H1 (cell line): ENCODE data around the gene DPYD. TPM values are rescaled to one million over a fixed set of nuclear protein-coding genes. Genes with fewer than 3 reads are reported as not detected.

Experiments
- CTCF ChIA-PET: fragments of 300-600 bp; sonication (Branson Sonifier 250); formaldehyde crosslinking; loops from one replicate; lab custom pipeline; 2021; ENCODE audit not compliant: partially characterized antibody; lab: Charles Lee
- POLR2A ChIA-PET: fragments of 300-600 bp; sonication (Branson Sonifier 250); formaldehyde crosslinking; loops from one replicate; lab custom pipeline; 2021; ENCODE audit warnings: inconsistent platforms; ENCODE audit not compliant: partially characterized antibody; lab: Charles Lee
- DNase-seq, 2 experiments: peaks; one replicate each; pipeline versions ENCODE4 v3.0.0 to v3.0.0-alpha.2; 2010 to 2022; ENCODE audit warnings: low spot score in 2 of 2, low read depth in 1 of 2, mixed read lengths in 1 of 2
- FAIRE-seq: peaks from 2 replicates; lab custom pipeline; 2011; peaks lifted over from hg19 to GRCh38; lab: Jason Lieb, UNC
- H2AFZ ChIP-seq: 2 replicates; pipeline ENCODE4 v1.8.1; 2012; ENCODE audit warnings: low read length, inconsistent platforms
- H2AK5ac ChIP-seq: 2 replicates; pipeline ENCODE4 v1.6.1; 2013; ENCODE audit warnings: low read depth, low read length
- H2BK120ac ChIP-seq: replicated peaks from 2 replicates; pipeline ENCODE3; 2013; ENCODE audit warnings: low read depth, low read length, inconsistent platforms
- H2BK12ac ChIP-seq: 2 replicates; pipeline ENCODE4 v1.6.1; 2013; ENCODE audit warnings: low read depth, low read length
- H2BK15ac ChIP-seq: 2 replicates; pipeline ENCODE4 v1.6.1; 2013; ENCODE audit warnings: low read length
- H2BK20ac ChIP-seq: 2 replicates; pipeline ENCODE4 v1.6.1; 2013; ENCODE audit warnings: low read length
- H2BK5ac ChIP-seq: 2 replicates; pipeline ENCODE4 v1.6.1; 2013; ENCODE audit warnings: low read depth, low read length
- H3K14ac ChIP-seq: 2 replicates; pipeline ENCODE4 v1.6.1; 2013; ENCODE audit warnings: inconsistent platforms; ENCODE audit not compliant: insufficient read length
- H3K18ac ChIP-seq: 2 replicates; pipeline ENCODE4 v1.6.1; 2013; ENCODE audit warnings: low read length; ENCODE audit errors: extremely low read depth
- H3K23ac ChIP-seq: 2 replicates; pipeline ENCODE4 v1.6.1; 2013; ENCODE audit warnings: inconsistent platforms; ENCODE audit not compliant: insufficient read length
- H3K23me2 ChIP-seq: 2 replicates; pipeline ENCODE4 v1.6.1; 2013; ENCODE audit warnings: low read depth, low read length
- H3K27ac ChIP-seq: 2 replicates; pipeline ENCODE4 v1.6.1; 2011; ENCODE audit warnings: low read depth, low read length, inconsistent platforms
- H3K27me3 ChIP-seq, 4 experiments: replicated peaks in 1 of 4; 1 replicate in 1 of 4; 2 replicates in 3 of 4; pipeline versions ENCODE4 v1.6.1 to v1.8.1; 2011 to 2013; ENCODE audit warnings: low read length in 3 of 4, mild to moderate bottlenecking in 3 of 4, inconsistent platforms in 2 of 4, mixed read lengths in 2 of 4, moderate library complexity in 1 of 4; ENCODE audit not compliant: control insufficient read depth in 3 of 4, insufficient read depth in 3 of 4; ENCODE audit errors: extremely low read depth in 1 of 4
- H3K36me3 ChIP-seq, 4 experiments: 2 replicates each; pipeline versions ENCODE4 v1.6.1 to v1.8.1; 2011 to 2013; ENCODE audit warnings: mild to moderate bottlenecking in 4 of 4, low read length in 3 of 4, moderate library complexity in 2 of 4, control low read depth in 1 of 4, inconsistent platforms in 1 of 4; ENCODE audit not compliant: insufficient read depth in 4 of 4, control insufficient read depth in 2 of 4
- H3K4ac ChIP-seq: replicated peaks from 2 replicates; pipeline ENCODE3; 2013; ENCODE audit warnings: low read length, low read depth, mixed read lengths, inconsistent platforms; ENCODE audit not compliant: insufficient read length
- H3K4me1 ChIP-seq, 4 experiments: replicated peaks in 1 of 4; 1 replicate in 1 of 4; 2 replicates in 3 of 4; pipeline versions ENCODE4 v1.6.1 to v1.8.1; 2011 to 2013; ENCODE audit warnings: low read length in 3 of 4, inconsistent platforms in 2 of 4, mixed read lengths in 1 of 4; ENCODE audit not compliant: insufficient read depth in 4 of 4, control insufficient read depth in 3 of 4
- H3K4me2 ChIP-seq, 2 experiments: 2 replicates each; pipeline versions ENCODE4 v1.6.1 to v1.8.1; 2011 to 2013; ENCODE audit warnings: low read depth in 2 of 2, low read length in 2 of 2, control low read depth in 1 of 2, inconsistent platforms in 1 of 2, mild to moderate bottlenecking in 1 of 2; ENCODE audit not compliant: insufficient read depth in 1 of 2
- H3K4me3 ChIP-seq, 4 experiments: fragments of 200-600, 300-600 bp in 1 of 4; sonication (generic), shearing (Covaris generic), sonication (Bioruptor Twin) in 1 of 4; 2 replicates each; pipeline versions ENCODE4 v1.5.1 to v1.8.1; 2011 to 2016; ENCODE audit warnings: low read length in 4 of 4, low read depth in 3 of 4, control low read depth in 2 of 4, inconsistent platforms in 2 of 4, mild to moderate bottlenecking in 2 of 4, mixed read lengths in 1 of 4, moderate library complexity in 1 of 4; ENCODE audit not compliant: insufficient read depth in 2 of 4; ENCODE audit errors: extremely low read depth in 1 of 4
- H3K56ac ChIP-seq: replicated peaks from 2 replicates; pipeline ENCODE3; 2013; ENCODE audit warnings: low read depth, mild to moderate bottlenecking, mixed read lengths, low read length, inconsistent platforms; ENCODE audit not compliant: insufficient read length
- H3K79me1 ChIP-seq: 2 replicates; pipeline ENCODE4 v1.6.1; 2013; ENCODE audit warnings: low read depth, low read length, control low read depth
- H3K79me2 ChIP-seq, 2 experiments: 2 replicates each; pipeline versions ENCODE4 v1.6.1 to v1.8.1; 2012 to 2013; ENCODE audit warnings: low read length in 2 of 2, mild to moderate bottlenecking in 2 of 2, inconsistent platforms in 1 of 2; ENCODE audit not compliant: insufficient read depth in 2 of 2, control insufficient read depth in 1 of 2
- H3K9ac ChIP-seq, 4 experiments: replicated peaks in 1 of 4; 1 replicate in 1 of 4; 2 replicates in 3 of 4; pipeline versions ENCODE4 v1.6.1 to v1.8.1; 2011 to 2013; ENCODE audit warnings: low read depth in 3 of 4, low read length in 3 of 4, control low read depth in 2 of 4, mild to moderate bottlenecking in 2 of 4, moderate library complexity in 2 of 4, inconsistent platforms in 1 of 4; ENCODE audit errors: extremely low read depth in 1 of 4
- H3K9me3 ChIP-seq, 2 experiments: 2 replicates each; pipeline versions ENCODE4 v1.6.1 to v1.8.1; 2012 to 2013; ENCODE audit warnings: mild to moderate bottlenecking in 2 of 2, moderate library complexity in 2 of 2, control low read depth in 1 of 2, inconsistent platforms in 1 of 2, low read depth in 1 of 2, low read length in 1 of 2, mixed read lengths in 1 of 2; ENCODE audit not compliant: insufficient read depth in 2 of 2
- H4K20me1 ChIP-seq, 2 experiments: replicated peaks in 1 of 2; 2 replicates each; pipeline versions ENCODE3 to v1.8.1; 2011 to 2013; ENCODE audit warnings: inconsistent platforms in 2 of 2, low read length in 2 of 2, mild to moderate bottlenecking in 1 of 2; ENCODE audit not compliant: insufficient read depth in 2 of 2, control insufficient read depth in 1 of 2
- H4K5ac ChIP-seq: 2 replicates; pipeline ENCODE4 v1.6.1; 2013; ENCODE audit warnings: low read length, low read depth, mixed read lengths, inconsistent platforms; ENCODE audit not compliant: insufficient read length
- H4K8ac ChIP-seq: 2 replicates; pipeline ENCODE4 v1.8.0; 2013; ENCODE audit warnings: mild to moderate bottlenecking, moderate library complexity, low read length, inconsistent platforms; ENCODE audit not compliant: insufficient read depth; ENCODE audit errors: extremely low read depth
- H4K91ac ChIP-seq: replicated peaks from 2 replicates; pipeline ENCODE3; 2013; ENCODE audit warnings: low read length, mixed read lengths, inconsistent platforms; ENCODE audit not compliant: insufficient read length
- JUN ChIP-seq: IDR thresholded peaks from 2 replicates; pipeline ENCODE4 v1.6.1; 2011; ENCODE audit warnings: low read depth, mild to moderate bottlenecking, improper control_type of control experiment, low read length
- SAP30 ChIP-seq: fragments of 300-600 bp; sonication (generic); IDR thresholded peaks from 2 replicates; pipeline ENCODE4 v1.7.1; 2012; ENCODE audit warnings: low read length, moderate library complexity, mild to moderate bottlenecking, inconsistent platforms; ENCODE audit not compliant: insufficient read depth, insufficient replicate concordance
- SP1 ChIP-seq: IDR thresholded peaks from 2 replicates; pipeline ENCODE4 v1.6.1; 2011; ENCODE audit warnings: low read depth, low read length
- TAF1 ChIP-seq: IDR thresholded peaks from 2 replicates; pipeline ENCODE4 v1.6.1; 2011; ENCODE audit warnings: mild to moderate bottlenecking, low read depth, low read length
- TEAD4 ChIP-seq: IDR thresholded peaks from 2 replicates; pipeline ENCODE4 v1.6.1; 2012; ENCODE audit warnings: low read depth, low read length, inconsistent platforms, mixed read lengths
- WGBS, 2 experiments: shearing (Covaris generic) in 1 of 2; methylation state at CpG; one replicate each; pipeline versions ENCODE4 v1.1.6 to v1.1.7; 2013 to 2015; ENCODE audit warnings: low lambda C conversion rate in 2 of 2, mixed read lengths in 2 of 2, inconsistent platforms in 1 of 2, low coverage in 1 of 2, missing lambda C conversion rate in 1 of 2; ENCODE audit not compliant: insufficient replicate concordance in 2 of 2, insufficient coverage in 1 of 2, insufficient read length in 1 of 2; ENCODE audit errors: extremely low coverage in 1 of 2, missing lambda C conversion rate in 1 of 2; 5-methylcytosine and 5-hydroxymethylcytosine counted together
- polyA plus RNA-seq, 7 experiments: library from polyadenylated mRNA; depleted of rRNA in 3 of 7; stranded (reverse) in 5 of 7; unstranded in 2 of 7; fragments of >200 nt in 5 of 7; fragments of 200-250 nt in 2 of 7; gene quantifications; 1 replicate in 5 of 7; 2 replicates in 1 of 7; 4 replicates in 1 of 7; pipeline versions ENCODE4 v1.2.1 to v1.2.3, GENCODE V29; 2011 to 2013; ENCODE audit warnings: missing spikeins in 2 of 7, mixed read lengths in 2 of 7
- total RNA-seq: library from RNA; stranded (reverse); fragmentation: NEBNext Ultra II Directional; extraction: Animal tissue kit (Norgen Biotek cat#: 25700); gene quantifications from 2 replicates; pipeline ENCODE4 v1.2.1, GENCODE V29; 2021

DPYD gene
- total and polyA plus RNA-seq, 2 of the 8 experiments (the other 6 are each of a cell fraction or from before 2014, with no cell fraction given): 0.29 to 0.73 TPM

DNA sequence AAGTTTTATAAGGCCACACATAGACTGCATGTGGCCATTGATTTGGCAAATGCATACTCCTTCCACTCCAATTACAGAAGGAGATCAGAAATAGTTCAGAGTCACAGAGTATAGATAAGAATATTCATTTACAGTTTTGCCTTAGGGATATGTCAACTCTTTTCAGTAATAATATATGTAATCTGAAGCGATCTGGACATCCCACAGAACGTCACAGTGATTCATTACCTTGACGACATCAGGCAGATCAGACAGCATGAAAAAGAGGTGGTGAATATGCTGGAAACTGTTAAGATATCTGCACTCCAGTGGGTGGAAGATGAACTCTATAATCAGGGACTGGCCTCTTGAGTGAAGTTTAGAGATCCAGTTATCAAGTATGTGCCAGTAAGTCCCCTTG, 240.4 kb downstream of the DPYD start:
- Histone ChIP-seq H3K9me3 (no peaks in the 10 kb centered on the region), H3K36me3 (no peaks in the 10 kb centered on the region), H3K4me3 (no peak overlapping the region), H2BK15ac (no peak overlapping the region), H3K4me2 (no peak overlapping the region), H3K27ac (no peak overlapping the region), H2BK120ac (no peak overlapping the region), H2BK12ac (no peak overlapping the region), H3K18ac (no peak overlapping the region), H3K4me1 (no peaks in the 10 kb centered on the region)
- CTCF ChIA-PET: no interaction called here
- 86% methylated on average over 3 of the region's 3 CpGs; no CpG with 5 or more reads in 1 of the 2 experiments for WGBS, 2 experiments
- no peak for DNase-seq
- TF ChIP-seq SAP30: no peak
- no peak for TF ChIP-seq SP1
- TF ChIP-seq JUN: no peak
- TF ChIP-seq TEAD4: no peak
- TF ChIP-seq TAF1: no peak
- TF ChIP-seq, all 59 proteins: peak for 0
- no peak overlapping the region for H3K9ac ChIP-seq
- FAIRE-seq: no peak
- POLR2A ChIA-PET: no interaction called here
- H2AK5ac ChIP-seq: no peak overlapping the region
- H4K5ac ChIP-seq: no peak overlapping the region
- no peak overlapping the region for H2AFZ ChIP-seq
- H4K20me1 ChIP-seq: no peaks in the 10 kb centered on the region
- H3K14ac ChIP-seq: no peak overlapping the region
- H3K4ac ChIP-seq: no peak overlapping the region
- no peaks in the 10 kb centered on the region for H3K79me1 ChIP-seq
- H4K8ac ChIP-seq: no peak overlapping the region
- H3K79me2 ChIP-seq: no peaks in the 10 kb centered on the region
- H4K91ac ChIP-seq: no peak overlapping the region
- no peak overlapping the region for H2BK5ac ChIP-seq
- H3K23me2 ChIP-seq: no peaks in the 10 kb centered on the region
- H2BK20ac ChIP-seq: no peak overlapping the region
- H3K27me3 ChIP-seq: no peaks in the 10 kb centered on the region
- no peak overlapping the region for H3K56ac ChIP-seq
- H3K23ac ChIP-seq: no peak overlapping the region
